ENCODE measurements around the gene CDK14.

DNA sequence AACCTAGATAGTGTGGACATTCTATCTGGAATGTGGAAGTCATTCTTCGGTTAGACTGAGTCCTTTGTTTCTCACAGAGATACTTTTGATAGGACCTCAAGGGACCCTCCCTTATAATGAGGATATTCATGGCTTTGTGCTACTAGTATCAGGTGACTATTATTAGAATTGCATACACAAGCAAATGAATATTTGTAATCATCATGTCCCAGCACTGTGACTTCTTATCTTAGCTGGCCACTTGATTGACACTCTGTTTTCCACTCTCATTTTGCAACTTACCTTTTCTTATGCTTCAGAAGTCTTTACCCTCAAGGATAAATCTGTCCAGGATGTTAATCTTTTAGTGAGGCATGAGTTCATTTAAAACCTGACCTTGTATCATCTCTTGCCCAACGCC is 399.9 kb downstream of the CDK14 start:
- no peak for TF ChIP-seq CTCF (IDR thresholded peaks at IDR 0.05)
- TF ChIP-seq EZH2 (IDR thresholded peaks at IDR 0.05; ENCODE audit: borderline replicate concordance, insufficient read depth, low read depth, low read length, poor library complexity, severe bottlenecking): no peak
